ENCODE measurements around the gene SIRPB2.

DNA sequence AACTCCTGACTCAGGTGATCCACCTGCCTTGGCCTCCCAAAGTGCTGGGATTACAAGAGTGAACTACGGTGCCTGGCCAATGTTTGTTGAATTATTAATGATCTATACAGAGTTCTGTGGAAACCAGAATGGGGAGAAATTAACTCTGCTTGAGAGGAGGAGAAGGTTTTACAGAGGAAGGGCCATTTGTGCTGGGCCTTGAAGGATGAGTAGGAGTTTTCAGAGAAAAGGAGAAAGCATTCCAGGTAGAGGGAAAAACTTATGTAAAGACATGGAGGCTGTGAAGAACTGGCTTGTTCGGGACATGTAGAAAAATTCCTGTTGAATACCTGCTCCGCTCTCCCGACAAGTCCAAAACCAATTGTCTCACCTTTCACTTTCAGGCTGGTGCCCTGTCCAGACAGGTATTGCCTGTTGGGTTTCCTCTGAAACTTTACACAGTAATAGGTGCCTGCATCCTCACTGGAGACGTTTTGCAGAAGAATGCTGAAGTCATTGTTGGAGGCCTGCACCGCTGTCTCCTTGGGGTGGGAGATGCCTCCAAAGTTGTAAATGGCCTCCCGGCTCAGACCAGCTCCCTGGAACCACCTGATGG, 13.2 kb downstream of the SIRPB2 start:
- TF ChIP-seq, protein P1, sequence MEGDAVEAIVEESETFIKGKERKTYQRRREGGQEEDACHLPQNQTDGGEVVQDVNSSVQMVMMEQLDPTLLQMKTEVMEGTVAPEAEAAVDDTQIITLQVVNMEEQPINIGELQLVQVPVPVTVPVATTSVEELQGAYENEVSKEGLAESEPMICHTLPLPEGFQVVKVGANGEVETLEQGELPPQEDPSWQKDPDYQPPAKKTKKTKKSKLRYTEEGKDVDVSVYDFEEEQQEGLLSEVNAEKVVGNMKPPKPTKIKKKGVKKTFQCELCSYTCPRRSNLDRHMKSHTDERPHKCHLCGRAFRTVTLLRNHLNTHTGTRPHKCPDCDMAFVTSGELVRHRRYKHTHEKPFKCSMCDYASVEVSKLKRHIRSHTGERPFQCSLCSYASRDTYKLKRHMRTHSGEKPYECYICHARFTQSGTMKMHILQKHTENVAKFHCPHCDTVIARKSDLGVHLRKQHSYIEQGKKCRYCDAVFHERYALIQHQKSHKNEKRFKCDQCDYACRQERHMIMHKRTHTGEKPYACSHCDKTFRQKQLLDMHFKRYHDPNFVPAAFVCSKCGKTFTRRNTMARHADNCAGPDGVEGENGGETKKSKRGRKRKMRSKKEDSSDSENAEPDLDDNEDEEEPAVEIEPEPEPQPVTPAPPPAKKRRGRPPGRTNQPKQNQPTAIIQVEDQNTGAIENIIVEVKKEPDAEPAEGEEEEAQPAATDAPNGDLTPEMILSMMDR (IDR thresholded peaks at IDR 0.05; ENCODE audit: control extremely low read depth in 1 of 3, insufficient read depth in 1 of 3, low read depth in 1 of 3, low read length in 3 of 3) = no peak
- TF ChIP-seq RFX5 (IDR thresholded peaks at IDR 0.05; ENCODE audit: borderline replicate concordance, low read depth, low read length) = no peak
- TF ChIP-seq, protein P2, sequence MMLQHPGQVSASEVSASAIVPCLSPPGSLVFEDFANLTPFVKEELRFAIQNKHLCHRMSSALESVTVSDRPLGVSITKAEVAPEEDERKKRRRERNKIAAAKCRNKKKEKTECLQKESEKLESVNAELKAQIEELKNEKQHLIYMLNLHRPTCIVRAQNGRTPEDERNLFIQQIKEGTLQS (IDR thresholded peaks at IDR 0.05; ENCODE audit: insufficient read depth, low read depth, low read length) = no peak

Data from H1 (cell line).